Measurements from ENCODE around the gene RTN4RL1. TPM values are rescaled to one million over a fixed set of nuclear protein-coding genes. Genes with fewer than 3 reads are reported as not detected.

Gene RTN4RL1
- polyA plus RNA-seq, 3 donors = 1.6 to 8.7 (median 3.9) TPM

- 89 to 90% (median 89%) methylated on average over 12 of the region's 12 CpGs for WGBS, 3 donors
- H3K27ac ChIP-seq (ENCODE audit: low read depth, low read length) = no peak overlapping the region
Measured at GRCh38 chr17:1970843-1971384, 54.2 kb downstream of the RTN4RL1 start.

- H3K27ac ChIP-seq (ENCODE audit: low read depth, low read length) = no peak overlapping the region
- 68 to 93% (median 84%) methylated on average over 5 of the region's 5 CpGs for WGBS, 3 donors
Measured at GRCh38 chr17:1969712-1970111, 55.4 kb downstream of the RTN4RL1 start.

- 41 to 74% (median 68%) methylated on average over 11 of the region's 11 CpGs for WGBS, 3 donors
- H3K27ac ChIP-seq (ENCODE audit: low read depth, low read length) = no peak overlapping the region
Measured at GRCh38 chr17:1967213-1967612, 57.9 kb downstream of the RTN4RL1 start.

- WGBS, 3 donors = 66 to 72% (median 72%) methylated on average over 12 of the region's 12 CpGs
- H3K27ac ChIP-seq (ENCODE audit: low read depth, low read length) = no peak overlapping the region
Measured at GRCh38 chr17:1966274-1967086, 58.7 kb downstream of the RTN4RL1 start.

GRCh38 chr17:1965556-1966273, 59.4 kb downstream of the RTN4RL1 start:
- no peak overlapping the region for H3K27ac ChIP-seq (ENCODE audit: low read depth, low read length)
- 74 to 84% (median 82%) methylated on average over 21 of the region's 21 CpGs for WGBS, 3 donors

GRCh38 chr17:1963250-1963649, 61.9 kb downstream of the RTN4RL1 start:
- no peak overlapping the region for H3K27ac ChIP-seq (ENCODE audit: low read depth, low read length)
- WGBS, 3 donors = 86 to 92% (median 88%) methylated on average over 7 of the region's 7 CpGs

GRCh38 chr17:1961189-1961588, 63.9 kb downstream of the RTN4RL1 start:
- 71 to 84% (median 72%) methylated on average over 14 of the region's 14 CpGs for WGBS, 3 donors
- H3K27ac ChIP-seq (ENCODE audit: low read depth, low read length) = no peak overlapping the region

GRCh38 chr17:1960545-1960912, 64.6 kb downstream of the RTN4RL1 start:
- 54 to 74% (median 58%) methylated on average over 8 of the region's 8 CpGs for WGBS, 3 donors
- H3K27ac ChIP-seq (ENCODE audit: low read depth, low read length) = no peak overlapping the region

GRCh38 chr17:1959871-1960544, 65.1 kb downstream of the RTN4RL1 start:
- no peak overlapping the region for H3K27ac ChIP-seq (ENCODE audit: low read depth, low read length)

GRCh38 chr17:1958134-1958881, 66.8 kb downstream of the RTN4RL1 start:
- WGBS, 3 donors = 63 to 70% (median 65%) methylated on average over 21 of the region's 21 CpGs
- H3K27ac ChIP-seq (ENCODE audit: low read depth, low read length) = no peak overlapping the region

More at GRCh38 chr17:1959871-1960544, 65.1 kb downstream of the RTN4RL1 start:
- WGBS, 3 donors = 61 to 81% (median 69%) methylated on average over 18 of the region's 18 CpGs

- no peak overlapping the region for H3K27ac ChIP-seq (ENCODE audit: low read depth, low read length)
- 55 to 90% (median 86%) methylated on average over 6 of the region's 6 CpGs for WGBS, 3 donors
Measured at GRCh38 chr17:1957037-1957436, 68.1 kb downstream of the RTN4RL1 start.

- WGBS, 3 donors = 78 to 86% (median 84%) methylated on average over 13 of the region's 13 CpGs
Measured at GRCh38 chr17:1956134-1956533, 69.0 kb downstream of the RTN4RL1 start.

GRCh38 chr17:1953831-1954230, 71.3 kb downstream of the RTN4RL1 start:
- WGBS, 3 donors = 84 to 90% (median 87%) methylated on average over 5 of the region's 5 CpGs
- no peak overlapping the region for H3K27ac ChIP-seq (ENCODE audit: low read depth, low read length)

More at GRCh38 chr17:1956134-1956533, 69.0 kb downstream of the RTN4RL1 start:
- H3K27ac ChIP-seq (ENCODE audit: low read depth, low read length) = no peak overlapping the region

- WGBS, 3 donors = 71 to 77% (median 73%) methylated on average over 12 of the region's 12 CpGs
- no peak overlapping the region for H3K27ac ChIP-seq (ENCODE audit: low read depth, low read length)
Measured at GRCh38 chr17:1951920-1952319, 73.2 kb downstream of the RTN4RL1 start.

- no peak overlapping the region for H3K27ac ChIP-seq (ENCODE audit: low read depth, low read length)
- WGBS, 3 donors = 92 to 93% (median 93%) methylated on average over 5 of the region's 5 CpGs
Measured at GRCh38 chr17:1949754-1950153, 75.4 kb downstream of the RTN4RL1 start.

GRCh38 chr17:1948517-1948825, 76.7 kb downstream of the RTN4RL1 start:
- WGBS, 3 donors = 95 to 96% (median 96%) methylated on average over 14 of the region's 14 CpGs

GRCh38 chr17:1947743-1948516, 77.2 kb downstream of the RTN4RL1 start:
- no peak overlapping the region for H3K27ac ChIP-seq (ENCODE audit: low read depth, low read length)
- WGBS, 3 donors = 64 to 89% (median 86%) methylated on average over 21 to 22 of the region's 22 CpGs

More at GRCh38 chr17:1948517-1948825, 76.7 kb downstream of the RTN4RL1 start:
- H3K27ac ChIP-seq (ENCODE audit: low read depth, low read length) = no peak overlapping the region

Data from adipose tissue (tissue), 3 donors.